ENCODE measurements around the gene EFCAB11.

DNA sequence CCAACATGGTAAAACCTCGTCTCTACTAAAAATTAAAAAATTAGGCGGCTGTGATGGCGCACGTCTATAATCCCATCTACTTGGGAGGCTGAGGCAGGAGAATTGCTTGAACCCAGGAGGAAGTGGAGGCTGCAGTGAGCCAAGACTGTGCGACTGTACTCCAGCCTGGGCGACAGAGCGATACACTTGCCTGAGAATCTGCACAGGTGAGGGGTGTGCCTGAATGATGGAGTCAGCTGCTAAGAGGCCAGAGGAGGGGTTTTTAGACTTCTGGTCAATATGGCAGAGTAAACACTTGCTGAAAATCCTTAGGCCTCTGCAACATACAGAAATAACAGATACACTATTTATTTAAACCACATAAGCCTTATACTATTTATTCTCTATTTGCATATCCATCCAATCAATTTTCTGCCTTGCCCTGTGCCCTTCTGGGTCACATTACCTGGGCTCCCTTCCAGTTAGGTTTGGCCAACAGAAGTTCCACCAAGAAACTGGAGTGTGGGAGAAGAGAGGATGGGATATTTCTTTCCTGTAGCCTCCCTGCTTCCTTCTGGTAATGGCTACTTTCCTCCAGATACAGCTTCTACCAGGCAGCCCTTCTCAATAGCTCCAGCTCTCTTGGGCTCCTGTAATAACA, 117.6 kb downstream of the EFCAB11 start:
- no peak for TF ChIP-seq ZNF274 (IDR thresholded peaks at IDR 0.05; ENCODE audit: low read depth, low read length)
- no peak for TF ChIP-seq YY1 (IDR thresholded peaks at IDR 0.05; ENCODE audit: insufficient read depth, insufficient read length)
